Fibroblast of villous mesenchyme (primary cell): ENCODE results near the gene RPRML. TPM values are rescaled to one million over a fixed set of nuclear protein-coding genes. Genes with fewer than 3 reads are reported as not detected.
"Not testable (repeated sequence)": the region's sequence is repeated elsewhere in the genome, so short reads cannot be mapped to it uniquely, and the experiment has no call there.

Experiments used
- DNase-seq: peaks from one replicate; pipeline ENCODE4 v3.0.0-alpha.2; 2010; ENCODE audit warnings: low read depth
- H3K4me3 ChIP-seq: 2 replicates; pipeline ENCODE4 v1.5.1; 2011; ENCODE audit warnings: low read depth, mild to moderate bottlenecking, low read length
- CTCF ChIP-seq: IDR thresholded peaks from 2 replicates; pipeline ENCODE4 v1.5.1; 2012; ENCODE audit warnings: low read depth, mild to moderate bottlenecking, low read length; ENCODE audit not compliant: insufficient read depth
- total RNA-seq: library from RNA; depleted of rRNA; stranded (reverse); fragments of >200 nt; gene quantifications from 2 replicates; pipeline ENCODE4 v1.2.3, GENCODE V29; 2012

Gene RPRML
- total RNA-seq = not detected in 2 replicates

GRCh38 chr17:46979147-46979863 is at the start of gene RPRML:
Gene RPRML (minus strand): TSS chr17:46979253. CDS start chr17:46979007, 246 bp downstream.
- no peak for TF ChIP-seq CTCF
- H3K4me3 ChIP-seq = peak within 1 kb of the TSS; percentile 45
- peak; percentile 10 for DNase-seq

GRCh38 chr17:47016966-47017365 is 37.9 kb upstream of the RPRML start:
- H3K4me3 ChIP-seq, DNase-seq: not testable (repeated sequence)

- TF ChIP-seq CTCF = no peak
- no peak for DNase-seq
- H3K4me3 ChIP-seq = no peak overlapping the region
These were observed 34.3 kb upstream of the RPRML start for GRCh38 chr17:47013341-47013740.

GRCh38 chr17:47012457-47012856 is 33.4 kb upstream of the RPRML start:
- no peak overlapping the region for H3K4me3 ChIP-seq
- DNase-seq = no peak
- no peak for TF ChIP-seq CTCF

- no peak for TF ChIP-seq CTCF
- no peak for DNase-seq
- H3K4me3 ChIP-seq = no peak overlapping the region
These were observed 30.9 kb upstream of the RPRML start for GRCh38 chr17:47009759-47010594.

- no peak overlapping the region for H3K4me3 ChIP-seq
- DNase-seq = no peak
- TF ChIP-seq CTCF = no peak
These were observed 25.9 kb upstream of the RPRML start for GRCh38 chr17:47004906-47005305.

DNA sequence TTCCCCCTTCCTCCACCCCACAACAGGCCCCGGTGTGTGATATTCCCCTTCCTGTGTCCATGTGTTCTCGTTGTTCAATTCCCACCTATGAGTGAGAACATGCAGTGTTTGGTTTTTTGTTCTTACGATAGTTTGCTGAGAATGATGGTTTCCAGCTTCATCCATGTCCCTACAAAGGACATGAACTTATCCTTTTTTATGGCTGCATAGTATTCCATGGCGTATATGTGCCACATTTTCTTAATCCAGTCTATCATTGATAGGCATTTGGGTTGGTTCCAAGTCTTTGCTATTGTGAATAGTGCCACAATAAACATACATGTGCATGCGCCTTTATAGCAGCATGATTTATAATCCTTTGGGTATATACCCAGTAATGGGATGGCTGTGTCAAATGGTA is 24.8 kb upstream of the RPRML start:
- DNase-seq, H3K4me3 ChIP-seq: not testable (repeated sequence)
